CD1c-positive myeloid dendritic cell (primary cell): ENCODE measurements around the gene DNAJC3.
"Not testable (repeated sequence)": the region's sequence is repeated elsewhere in the genome, so short reads cannot be mapped to it uniquely, and the experiment has no call there.

ENCODE experiments used
- DNase-seq: peaks from one replicate; pipeline ENCODE4 v3.0.0-alpha.2; 2016; ENCODE audit errors: extremely low spot score

Gene DNAJC3

DNA sequence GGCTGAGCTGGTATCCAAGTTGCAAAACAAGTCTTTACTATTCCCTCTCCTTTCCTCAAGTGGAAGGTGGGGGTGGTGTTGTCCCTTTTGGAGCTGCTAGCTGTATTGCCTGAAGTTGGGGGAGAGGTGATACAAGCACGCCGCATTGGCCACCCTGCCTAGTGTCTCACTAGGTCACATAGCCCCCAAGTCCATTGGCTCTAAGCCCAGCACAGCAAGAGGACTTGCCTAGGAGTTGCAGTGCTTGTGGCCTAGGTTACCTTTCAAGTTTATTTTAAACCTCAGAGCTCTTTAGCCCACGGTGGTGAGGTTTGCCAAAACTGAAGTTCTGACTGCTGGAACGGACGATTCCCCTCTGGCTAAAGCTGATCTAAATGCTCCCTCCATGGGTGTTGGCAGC lies 5.3 kb upstream of the DNAJC3 start:
- no peak for DNase-seq

DNA sequence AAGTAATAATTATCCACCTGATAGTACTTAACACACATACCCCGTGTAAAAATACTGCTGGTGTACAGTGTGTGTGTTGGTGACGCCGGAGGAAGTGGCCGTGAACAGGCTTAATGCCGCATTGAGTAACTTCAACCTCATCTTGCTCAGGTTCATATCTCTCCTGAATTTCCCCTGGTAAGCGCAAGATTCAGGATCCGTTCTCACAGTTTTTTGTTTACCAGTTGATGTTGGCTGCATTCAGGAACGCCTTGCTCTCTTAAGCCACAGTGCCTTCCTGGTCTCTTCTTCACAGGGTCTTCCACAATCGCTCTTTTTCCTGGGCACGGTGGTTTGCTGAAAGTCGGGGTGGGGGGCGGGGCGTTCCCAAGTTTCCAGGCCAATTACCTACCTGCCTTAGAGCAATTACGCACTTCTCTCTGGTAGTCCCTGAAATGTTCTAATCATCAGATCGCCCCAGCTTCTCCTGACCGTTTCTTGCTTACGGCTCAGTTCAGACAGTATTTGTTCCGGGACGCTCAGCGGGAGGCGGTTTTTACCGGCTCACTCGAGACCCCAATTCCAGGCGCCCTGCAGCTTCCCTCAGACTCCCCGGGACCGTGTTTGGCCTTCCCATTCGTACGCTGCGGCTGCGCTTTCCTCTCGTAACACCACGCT lies 706 bp upstream of the DNAJC3 start:
- DNase-seq: peak; percentile 61

DNA sequence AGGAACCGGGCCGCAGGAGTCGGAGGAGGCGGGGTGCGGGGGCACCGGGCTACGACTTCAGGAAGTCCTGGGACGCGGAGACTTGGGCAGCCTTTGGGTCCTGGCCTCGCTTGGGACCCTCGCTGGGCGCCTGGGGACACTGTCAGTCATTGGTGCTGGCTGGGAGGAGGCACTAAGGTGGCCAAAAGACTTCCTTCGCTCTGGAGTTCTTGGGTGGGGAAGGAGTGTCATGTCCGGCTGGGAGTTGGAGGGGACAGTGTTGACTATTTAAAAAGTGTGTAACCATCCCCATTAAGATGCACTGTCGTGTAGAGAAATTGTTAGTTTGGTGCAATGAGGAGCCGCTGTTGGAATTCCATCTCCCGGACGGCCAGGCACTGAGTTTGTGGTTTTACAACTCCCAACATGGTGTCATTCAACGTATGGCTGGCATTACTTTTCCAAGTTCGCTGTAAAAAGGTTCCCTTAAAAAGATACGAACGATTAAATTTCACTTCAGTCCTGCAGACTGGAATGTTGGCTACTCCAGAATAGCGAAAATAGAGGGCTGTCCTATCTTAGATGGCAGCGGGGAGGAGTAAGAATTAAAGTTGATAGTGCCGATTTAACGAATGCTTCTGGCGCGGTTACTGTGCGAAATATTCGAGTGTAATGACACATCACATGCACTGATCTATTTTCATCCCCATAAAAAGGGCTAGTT lies 776 bp downstream of the DNAJC3 start:
- peak; percentile 12 for DNase-seq

- DNase-seq: no peak
These were observed 2.0 kb downstream of the DNAJC3 start for GRCh38 chr13:95678967-95679366.

DNA sequence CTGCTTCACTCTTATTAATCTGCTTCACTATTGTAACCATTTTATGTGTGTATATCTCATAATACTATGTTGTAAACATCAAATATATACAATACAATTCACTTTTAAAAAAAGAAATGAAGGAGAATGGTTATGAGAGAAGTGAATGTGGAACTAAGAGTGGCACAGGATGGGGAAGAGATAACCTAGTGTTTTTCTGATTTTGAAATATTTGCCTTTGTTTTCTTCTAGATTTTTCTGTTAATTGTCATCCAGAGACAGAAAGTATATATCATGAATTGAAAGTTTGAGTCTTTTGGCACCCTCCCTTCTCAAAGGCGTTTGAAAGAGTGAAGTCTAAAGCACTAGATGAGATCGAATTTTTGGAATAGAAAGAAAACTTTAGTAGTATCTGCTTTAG lies 2.8 kb downstream of the DNAJC3 start:
- DNase-seq: peak; percentile 23

DNA sequence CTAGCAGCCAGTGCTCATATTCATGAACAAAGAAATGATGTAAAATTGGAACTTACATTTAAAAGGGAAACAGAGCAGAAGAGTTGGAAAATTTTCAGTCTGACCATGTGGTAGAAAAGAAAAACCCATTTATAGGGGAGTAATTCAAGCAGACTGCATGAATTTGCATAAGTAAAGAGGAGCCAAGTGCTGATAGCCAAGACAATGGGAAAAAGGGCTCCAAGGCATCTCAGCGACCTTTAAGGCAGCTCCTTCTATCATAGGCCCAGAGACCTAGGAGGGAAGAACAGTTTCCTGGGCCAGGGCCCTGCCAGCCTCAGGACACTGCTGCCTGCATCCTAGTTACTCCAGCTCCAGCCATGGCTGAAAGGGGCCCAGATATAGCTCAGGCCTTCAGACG lies 7.5 kb downstream of the DNAJC3 start:
- no peak for DNase-seq

DNA sequence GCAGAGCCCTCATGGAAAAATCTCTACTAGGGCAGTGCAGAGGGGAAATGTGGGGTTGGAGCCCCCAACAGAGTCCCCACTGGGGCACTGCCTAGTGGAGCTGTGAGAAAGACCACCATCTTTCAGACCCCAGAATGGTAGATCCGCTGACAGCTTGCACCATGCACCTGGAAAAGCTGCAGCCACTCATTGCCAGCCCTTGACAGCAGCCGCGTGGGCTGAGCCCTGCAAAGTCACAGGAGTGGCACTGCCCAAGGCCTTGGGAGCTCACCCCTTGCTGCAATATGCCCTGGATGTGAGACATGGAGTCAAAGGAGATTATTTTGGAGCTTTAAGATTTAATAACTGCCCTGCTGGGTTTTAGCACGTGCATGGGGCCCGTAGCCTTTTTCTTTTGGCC lies 8.0 kb downstream of the DNAJC3 start:
- not testable (repeated sequence) for DNase-seq

GRCh38 chr13:95689582-95689926 lies 12.6 kb downstream of the DNAJC3 start:
- DNase-seq: no peak

DNA sequence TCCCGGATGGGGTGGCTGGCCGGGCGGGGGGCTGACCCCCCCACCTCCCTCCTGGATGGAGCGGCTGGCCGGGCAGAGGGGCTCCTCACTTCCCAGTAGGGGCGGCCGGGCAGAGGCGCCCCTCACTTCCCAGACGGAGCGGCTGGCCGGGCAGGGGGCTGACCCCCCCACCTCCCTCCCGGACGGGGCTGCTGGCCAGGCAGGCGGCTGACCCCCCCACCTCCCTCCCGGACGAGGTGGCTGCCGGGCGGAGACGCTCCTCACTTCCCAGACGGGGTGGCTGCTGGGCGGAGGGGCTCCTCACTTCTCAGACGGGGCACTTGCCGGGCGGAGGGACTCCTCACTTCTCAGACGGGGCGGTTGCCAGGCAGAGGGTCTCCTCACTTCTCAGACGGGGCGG lies 14.0 kb downstream of the DNAJC3 start:
- DNase-seq: not testable (repeated sequence)

DNA sequence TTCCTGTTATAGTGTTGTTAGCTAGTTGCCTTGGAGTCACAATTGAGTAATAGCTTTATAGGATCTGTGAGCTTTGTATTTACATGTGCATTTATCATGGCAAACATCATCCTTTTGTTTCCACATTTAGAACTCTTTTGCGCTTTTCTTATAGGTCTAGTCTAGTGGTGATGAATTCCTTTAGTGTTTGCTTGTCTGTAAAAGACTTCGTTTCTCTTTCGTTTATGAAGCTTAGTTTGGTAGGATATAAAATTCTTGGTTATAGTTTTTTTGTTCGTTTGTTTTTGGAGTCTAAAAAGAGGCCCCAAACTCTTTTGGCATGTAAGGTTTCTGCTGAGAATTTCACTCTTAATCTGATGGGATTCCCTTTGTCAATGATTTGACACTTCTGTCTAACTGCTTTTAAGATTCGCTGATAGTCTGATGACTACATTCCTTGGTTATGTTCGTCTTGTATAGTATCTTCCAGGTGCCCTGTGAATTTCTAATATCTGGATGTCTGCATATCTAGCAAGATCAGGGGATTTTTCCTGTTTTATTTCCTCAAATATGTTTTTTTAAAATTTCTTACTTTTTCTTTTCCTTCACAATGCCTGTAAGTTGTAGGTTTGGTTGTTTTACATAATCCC lies 20.2 kb downstream of the DNAJC3 start:
- DNase-seq: no peak

DNA sequence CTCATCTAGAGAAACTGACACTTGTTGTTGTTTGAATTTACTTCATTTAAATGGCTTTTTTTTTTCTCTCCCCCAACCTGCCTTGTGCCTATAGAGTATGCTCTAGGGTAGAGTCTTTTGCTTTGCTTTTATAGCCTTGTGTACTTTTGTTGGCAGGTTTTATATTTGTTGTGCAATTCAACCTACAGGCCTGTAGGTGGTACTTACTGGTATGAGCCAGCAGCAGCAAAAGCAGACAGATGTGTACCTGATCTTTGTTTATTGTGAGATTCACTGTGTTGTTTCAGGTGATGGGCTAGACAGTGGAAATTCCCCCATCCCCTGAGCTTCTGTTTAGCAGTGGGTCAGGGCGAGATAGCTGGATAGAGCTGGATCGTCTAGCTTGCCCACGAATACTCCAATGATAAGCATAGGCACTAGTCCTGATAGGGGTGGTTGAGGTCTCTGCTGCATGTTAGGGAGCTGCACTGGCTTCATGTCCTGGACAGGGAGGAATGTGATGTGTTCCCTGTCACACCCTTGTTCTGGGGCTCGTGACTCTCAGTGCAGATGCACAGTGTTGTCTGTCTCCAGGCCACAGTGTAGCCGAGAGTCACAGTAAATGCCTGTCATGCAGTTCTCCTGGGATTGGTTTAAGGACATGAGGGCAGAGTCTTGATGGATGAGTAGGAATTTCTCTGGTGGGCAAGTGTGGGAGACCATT lies 21.3 kb downstream of the DNAJC3 start:
- no peak for DNase-seq

DNA sequence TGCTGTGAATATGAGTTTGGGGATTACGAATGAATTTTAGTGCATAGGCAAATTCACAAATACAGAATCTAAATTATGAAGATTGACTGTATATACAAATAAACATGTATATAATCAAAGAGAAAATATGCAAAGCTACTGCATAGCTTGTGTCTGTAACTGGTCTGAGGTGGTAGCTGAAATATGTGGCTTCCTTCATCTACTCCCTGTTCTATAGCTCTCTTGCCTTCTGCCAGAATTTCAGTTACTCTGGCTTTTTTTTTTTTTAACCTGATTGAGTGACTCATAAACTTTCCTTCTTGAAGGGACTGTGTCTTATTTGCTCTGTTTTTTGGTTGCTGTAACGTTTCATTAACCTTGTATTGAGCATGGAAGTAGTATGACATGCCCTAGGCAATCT lies 26.6 kb downstream of the DNAJC3 start:
- DNase-seq: no peak

DNA sequence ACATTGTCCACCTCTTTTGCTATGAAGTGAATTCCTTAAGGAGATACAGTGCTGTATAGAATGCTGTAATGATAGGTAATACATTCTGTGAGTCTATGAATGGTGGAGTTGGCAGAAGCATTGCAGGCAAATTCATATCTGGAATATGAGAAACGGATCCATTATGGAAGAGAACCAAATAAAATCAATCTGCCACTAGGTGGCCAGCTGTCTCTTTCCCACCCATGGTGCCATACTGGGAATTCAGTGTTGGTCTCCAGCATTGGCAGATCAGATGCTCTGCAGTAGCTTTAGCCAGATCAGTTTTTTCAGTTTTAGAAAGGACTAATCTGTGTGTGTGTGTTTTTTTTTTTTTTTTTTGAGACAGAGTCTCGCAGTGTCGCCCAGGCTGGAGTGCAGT lies 27.6 kb downstream of the DNAJC3 start:
- no peak for DNase-seq

- no peak for DNase-seq
These were observed 29.4 kb downstream of the DNAJC3 start for GRCh38 chr13:95706356-95706755.

GRCh38 chr13:95707035-95707434 lies 30.1 kb downstream of the DNAJC3 start:
- no peak for DNase-seq

GRCh38 chr13:95707442-95708390 lies 30.8 kb downstream of the DNAJC3 start:
- peak; percentile 65 for DNase-seq

- peak; percentile 23 for DNase-seq
These were observed 31.4 kb downstream of the DNAJC3 start for GRCh38 chr13:95708391-95708774.

DNA sequence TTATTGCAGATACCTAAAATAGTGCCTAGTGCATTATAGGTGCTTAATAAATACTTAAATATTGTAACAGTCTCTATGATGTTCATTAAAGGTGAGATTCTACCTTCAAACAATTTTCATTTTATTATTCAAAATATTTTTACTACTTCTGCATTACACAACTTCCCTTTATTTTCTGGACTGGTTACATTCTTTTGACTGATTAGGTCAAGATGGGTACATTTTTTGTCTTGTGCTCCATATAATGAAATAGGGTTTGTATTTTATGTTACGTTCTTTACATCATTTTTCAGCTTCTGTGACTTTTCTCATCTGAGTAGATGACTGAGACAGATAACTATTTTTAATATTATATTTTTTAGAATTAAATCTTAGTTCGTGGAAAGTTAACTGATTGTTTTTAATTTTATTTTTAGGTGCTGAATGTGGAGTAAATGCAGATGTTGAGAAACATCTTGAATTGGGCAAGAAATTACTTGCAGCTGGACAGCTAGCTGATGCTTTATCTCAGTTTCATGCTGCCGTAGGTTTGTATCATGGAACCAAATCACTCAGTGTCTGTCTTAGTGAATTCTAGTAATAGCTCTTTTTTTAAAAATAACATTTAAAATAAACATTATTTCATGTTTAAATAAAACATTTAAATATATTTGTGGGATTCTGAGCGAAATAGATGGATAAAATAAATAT lies 32.0 kb downstream of the DNAJC3 start:
- DNase-seq: peak; percentile 24

DNA sequence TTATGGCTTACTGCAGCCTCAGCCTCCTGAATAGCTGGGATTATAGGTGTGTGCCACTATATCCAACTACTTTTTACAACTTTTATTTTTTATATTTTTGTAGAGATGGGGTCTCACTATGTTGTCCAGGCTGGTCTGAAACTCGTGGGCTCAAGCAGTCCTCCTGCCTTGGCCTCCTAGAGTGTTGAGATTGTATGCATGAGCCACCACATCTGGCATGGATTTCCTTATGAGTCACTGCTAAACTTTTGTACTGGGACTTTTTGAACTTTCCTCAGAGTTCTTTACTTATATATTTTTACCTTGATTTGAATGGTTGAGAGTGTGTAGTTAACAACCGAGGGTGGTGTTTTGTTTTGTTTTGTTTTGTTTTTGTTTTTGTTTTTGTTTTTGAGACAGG lies 33.4 kb downstream of the DNAJC3 start:
- no peak for DNase-seq

GRCh38 chr13:95712846-95713245 lies 35.9 kb downstream of the DNAJC3 start:
- DNase-seq: not testable (repeated sequence)

DNA sequence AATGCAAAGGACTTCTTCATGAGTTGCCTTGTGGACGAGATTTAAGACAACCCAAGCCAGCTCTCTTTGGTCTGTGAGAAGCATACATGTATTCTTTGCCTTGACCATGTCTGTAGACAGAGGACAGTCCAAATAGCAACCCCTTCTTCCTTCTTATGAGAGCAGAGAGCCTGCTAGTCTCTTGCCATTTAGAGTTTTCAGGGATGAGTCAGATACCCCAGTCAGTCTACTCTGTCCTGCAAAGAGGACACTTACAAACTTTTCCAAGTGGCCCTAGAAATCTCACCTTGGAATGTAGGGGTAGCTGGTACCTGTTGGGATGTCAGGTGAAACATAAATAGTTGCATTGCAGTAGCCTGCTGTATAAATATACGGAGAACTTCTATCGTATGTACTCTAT lies 36.7 kb downstream of the DNAJC3 start:
- DNase-seq: no peak
